TTC549 (cell line): ENCODE data around the gene NCCRP1.

Experiments used
- FAIRE-seq: peaks from 2 replicates; lab custom pipeline; 2012; peaks lifted over from hg19 to GRCh38; lab: Jason Lieb, UNC

Gene NCCRP1

DNA sequence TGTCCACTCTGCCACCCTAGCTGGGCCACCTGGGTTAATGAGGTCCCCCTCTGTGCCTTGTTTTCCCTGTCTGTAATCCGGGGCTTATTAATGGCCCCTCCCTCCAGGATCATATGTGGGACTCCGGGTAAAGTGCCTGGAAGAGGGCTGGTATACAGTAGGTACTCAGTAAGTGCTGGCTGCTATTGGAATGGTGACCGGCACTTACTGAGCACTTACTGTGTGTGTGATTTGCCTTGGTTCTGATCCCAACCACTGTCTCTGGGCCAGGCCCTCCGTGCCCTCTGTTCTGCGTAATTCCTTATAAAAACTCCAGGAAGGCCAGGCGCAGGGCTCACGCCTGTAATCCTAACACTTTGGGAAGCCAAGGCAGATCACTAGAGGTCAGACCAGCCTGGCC, 30.9 kb upstream of the NCCRP1 start:
- FAIRE-seq, result no peak

DNA sequence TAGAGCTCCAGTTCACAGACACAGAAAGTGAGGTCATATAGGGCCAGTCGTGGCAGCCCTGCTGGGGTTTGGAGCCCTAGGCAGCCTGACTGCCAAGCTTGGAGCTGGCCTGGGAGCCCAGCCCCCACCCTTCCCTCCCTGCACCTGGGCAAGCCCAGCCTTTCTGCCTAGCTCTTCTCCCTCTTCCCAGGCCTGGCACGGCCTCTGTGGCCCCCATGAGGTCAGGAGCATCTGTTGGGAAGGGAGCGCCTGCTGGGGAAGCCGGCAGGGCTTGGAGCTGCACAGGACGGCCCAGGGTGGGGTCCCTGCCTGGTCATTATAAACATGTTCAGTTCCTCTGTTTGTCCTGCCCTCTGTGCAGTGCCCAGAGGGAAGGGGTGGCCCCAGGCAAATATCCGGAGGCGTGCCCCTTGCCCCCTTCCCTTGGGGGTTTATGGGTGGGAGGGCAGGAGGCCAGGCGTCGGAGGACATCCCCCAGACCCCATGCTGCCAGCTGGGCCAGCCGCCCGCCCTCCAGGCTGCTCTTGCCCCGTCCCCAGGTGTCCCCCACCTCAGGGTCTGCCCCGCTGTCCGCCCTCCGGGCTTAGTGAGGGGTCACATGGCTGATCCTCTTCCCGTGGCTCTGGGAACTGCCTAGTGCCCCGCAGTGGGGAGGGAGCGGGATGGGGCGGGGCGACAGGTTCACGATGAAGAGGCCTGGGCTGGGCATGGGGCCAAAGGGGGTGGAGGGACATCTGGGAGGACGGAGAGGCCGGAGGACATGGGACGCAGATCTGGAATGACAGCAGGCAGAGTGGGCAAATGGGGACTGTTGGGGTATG, 30.0 kb upstream of the NCCRP1 start:
- no peak for FAIRE-seq

DNA sequence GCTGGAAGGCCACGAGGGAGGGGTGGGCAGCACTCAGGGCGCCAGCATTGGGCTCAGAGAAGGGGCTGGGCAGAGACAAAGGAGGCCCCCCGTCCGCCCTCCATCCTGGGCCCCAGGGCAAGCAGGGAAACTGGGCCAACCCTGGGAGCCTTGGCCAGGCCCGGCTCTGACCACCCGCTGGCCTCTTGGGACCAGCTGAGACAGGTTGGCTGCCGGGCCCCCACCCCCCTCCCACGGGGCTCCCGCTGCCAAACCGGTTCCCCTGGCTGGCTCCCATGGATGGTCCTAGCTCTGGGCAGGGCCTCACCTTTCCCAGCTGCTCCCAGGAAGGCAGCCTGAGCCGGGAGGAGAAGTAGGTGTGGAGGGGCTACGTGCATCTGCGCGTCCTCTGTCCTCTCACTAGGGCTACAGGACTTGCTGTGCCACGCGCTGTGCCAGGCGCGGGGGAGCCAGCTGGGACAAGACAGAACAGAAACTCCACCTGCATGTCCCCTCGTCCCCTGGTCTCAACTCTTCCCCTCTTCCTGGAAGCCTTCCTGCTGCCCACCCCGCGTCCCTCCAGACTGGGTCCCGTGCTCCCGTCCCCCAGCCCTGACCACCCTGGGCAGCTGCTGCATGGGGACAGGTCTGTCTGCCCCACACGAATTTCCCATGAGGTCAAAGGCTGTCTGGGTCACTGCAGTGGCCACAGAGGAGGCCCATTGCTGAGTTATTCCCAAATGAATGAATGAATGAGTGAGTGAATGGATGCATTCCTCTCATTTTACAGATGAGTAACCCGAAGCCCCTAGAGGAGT, 29.1 kb upstream of the NCCRP1 start:
- FAIRE-seq, result no peak

GRCh38 chr19:39168258-39169142, 28.3 kb upstream of the NCCRP1 start:
- FAIRE-seq, result no peak

DNA sequence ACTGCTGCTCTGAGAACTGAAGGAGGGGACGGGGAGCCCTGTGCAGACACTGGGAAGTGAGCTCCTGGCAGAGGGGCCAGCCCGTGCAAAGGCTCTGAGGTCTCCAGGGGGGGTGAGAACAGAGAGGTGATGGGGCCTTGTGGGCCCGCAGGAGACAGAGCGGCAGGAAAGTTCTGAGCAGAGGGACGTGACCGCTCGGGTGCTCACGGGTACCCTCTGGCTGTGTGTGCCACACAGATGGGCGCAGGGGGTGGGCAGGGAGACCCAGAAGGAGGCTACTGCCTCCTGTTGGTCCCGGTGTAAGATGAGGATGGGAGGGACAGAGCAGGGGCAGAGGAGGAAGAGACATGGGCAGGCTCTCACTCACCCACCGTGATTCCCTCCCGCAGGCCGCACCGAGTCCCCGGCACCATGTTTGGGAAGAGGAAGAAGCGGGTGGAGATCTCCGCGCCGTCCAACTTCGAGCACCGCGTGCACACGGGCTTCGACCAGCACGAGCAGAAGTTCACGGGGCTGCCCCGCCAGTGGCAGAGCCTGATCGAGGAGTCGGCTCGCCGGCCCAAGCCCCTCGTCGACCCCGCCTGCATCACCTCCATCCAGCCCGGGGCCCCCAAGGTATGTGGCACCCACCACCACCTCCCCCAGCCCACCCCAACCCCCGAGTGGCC, 27.5 kb upstream of the NCCRP1 start:
- no peak for FAIRE-seq

DNA sequence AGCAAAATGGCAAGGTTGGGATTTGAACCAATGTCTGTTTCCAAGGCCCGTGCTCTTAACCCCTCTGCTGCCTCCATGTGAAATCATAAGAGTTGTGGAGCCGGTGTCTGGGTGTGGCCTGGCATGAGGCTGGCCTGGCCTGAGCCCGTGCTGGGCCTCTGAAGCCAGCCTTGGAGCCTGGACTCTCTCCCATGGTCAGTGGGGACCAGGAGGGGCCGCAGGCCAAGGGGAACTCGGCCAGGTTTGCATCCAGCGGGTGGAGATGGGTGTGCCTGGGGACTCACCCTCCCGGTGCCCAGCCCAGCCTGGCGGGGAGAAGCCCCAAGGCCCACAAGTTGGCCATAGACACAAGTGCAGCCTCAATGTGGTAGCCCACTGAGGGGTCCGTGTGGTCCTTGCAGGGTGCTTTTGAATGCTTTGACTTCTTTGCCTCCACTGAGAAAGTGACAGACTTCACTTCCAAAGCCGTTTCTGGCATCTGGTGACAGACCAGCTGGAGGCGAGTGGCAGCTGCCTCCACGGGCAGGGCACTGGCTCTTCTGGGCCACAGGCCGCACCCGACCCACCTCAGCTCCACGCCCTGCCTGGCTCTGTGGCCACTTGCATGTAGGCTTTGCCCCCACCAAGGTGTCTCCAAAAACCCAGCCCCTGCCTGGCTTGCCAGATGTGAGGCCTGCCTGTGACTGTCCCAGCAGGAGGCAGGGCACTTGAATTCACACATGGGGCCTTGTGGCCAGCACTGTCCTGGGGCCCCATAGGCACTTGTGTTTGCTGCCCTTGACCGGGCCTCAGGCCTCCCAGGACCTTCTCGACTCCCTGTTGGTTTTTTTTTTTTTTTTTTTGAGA, 26.2 kb upstream of the NCCRP1 start:
- FAIRE-seq, result no peak

GRCh38 chr19:39171479-39172465, 25.0 kb upstream of the NCCRP1 start:
- FAIRE-seq, result no peak

- no peak for FAIRE-seq
Measured at GRCh38 chr19:39172700-39173501, 23.9 kb upstream of the NCCRP1 start.

DNA sequence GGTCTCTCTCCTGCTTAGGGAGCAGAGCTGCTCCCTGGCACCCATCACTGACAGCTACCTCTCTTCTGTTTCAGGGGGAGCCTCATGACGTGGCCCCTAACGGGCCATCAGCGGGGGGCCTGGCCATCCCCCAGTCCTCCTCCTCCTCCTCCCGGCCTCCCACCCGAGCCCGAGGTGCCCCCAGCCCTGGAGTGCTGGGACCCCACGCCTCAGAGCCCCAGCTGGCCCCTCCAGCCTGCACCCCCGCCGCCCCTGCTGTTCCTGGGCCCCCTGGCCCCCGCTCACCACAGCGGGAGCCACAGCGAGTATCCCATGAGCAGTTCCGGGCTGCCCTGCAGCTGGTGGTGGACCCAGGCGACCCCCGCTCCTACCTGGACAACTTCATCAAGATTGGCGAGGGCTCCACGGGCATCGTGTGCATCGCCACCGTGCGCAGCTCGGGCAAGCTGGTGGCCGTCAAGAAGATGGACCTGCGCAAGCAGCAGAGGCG, 23.2 kb upstream of the NCCRP1 start:
- FAIRE-seq, result no peak

- no peak for FAIRE-seq
Measured at GRCh38 chr19:39174142-39174541, 22.6 kb upstream of the NCCRP1 start.

DNA sequence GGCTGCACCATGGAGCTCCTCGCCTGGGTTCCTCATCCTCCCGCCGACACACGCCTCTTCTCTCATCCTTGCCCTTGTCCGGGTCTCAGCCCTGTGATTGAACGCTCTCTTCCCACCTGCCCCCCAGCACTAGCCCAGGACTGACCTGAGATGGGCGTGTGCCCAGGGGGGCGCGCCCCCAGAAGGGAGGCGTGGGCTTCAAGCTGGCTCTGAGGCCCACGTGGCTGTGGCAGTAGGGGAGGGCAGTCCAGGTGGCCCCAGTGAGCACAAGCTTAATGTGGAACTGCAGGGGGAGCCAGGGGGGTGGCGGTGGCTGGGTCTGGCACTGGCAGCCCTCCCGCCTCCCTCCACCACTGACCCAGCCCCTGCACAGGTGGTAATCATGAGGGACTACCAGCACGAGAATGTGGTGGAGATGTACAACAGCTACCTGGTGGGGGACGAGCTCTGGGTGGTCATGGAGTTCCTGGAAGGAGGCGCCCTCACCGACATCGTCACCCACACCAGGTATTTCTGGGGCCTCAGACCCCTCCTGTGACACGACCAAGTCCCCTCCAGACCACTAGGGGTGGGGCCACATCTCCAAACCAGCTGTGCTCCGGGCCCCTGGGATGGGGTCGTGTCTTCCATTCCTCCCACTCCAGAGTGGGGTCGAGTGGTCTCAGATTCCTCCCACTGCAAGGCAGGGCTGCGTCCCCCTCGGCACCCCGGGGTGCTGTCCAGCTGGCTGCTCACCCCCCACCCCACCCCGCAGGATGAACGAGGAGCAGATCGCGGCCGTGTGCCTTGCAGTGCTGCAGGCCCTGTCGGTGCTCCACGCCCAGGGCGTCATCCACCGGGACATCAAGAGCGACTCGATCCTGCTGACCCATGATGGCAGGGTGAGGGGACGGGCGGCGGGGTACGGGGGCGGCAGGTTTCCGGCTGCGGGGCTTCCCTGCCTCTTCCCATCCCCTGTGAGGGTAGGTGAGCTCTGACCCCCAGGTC, 21.9 kb upstream of the NCCRP1 start:
- FAIRE-seq, result no peak

DNA sequence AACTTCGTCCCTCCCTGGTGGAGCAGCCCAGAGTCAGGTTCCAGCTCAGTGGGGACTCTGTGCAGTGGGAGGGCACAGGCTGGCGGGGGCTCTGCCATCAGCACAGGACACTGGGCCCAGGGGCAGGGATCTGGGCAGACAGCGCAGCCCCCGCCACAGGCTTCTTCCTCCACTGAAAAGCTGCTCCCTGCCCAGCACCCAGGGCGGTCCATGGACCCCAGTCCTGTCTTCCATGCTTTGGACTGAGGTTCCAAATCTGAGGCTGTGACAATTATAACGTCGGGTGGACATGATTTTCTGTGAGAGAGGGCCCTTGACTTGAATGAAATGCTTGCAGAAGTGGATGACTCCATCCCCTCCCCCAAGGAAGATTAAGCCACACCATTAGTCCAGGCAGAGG, 21.2 kb upstream of the NCCRP1 start:
- FAIRE-seq, result no peak

GRCh38 chr19:39177110-39177699, 19.6 kb upstream of the NCCRP1 start:
- no peak for FAIRE-seq

DNA sequence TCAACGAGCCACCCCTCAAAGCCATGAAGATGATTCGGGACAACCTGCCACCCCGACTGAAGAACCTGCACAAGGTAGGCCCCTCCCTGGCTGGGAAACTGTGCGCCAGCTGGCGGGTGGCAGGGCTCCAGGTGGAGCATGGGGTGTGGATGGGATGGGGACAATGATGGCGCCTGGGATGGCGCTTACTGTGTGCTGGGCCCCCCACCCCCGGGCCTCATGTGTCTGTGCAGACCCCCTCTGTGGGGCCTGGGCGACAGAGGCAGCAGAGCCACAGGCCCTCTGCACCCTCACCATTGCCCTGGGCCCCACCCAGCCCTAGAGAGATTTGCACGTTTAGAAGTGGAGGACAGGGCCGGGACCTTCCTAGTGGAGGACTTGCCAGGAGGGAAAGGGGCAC, 19.0 kb upstream of the NCCRP1 start:
- FAIRE-seq, result no peak

DNA sequence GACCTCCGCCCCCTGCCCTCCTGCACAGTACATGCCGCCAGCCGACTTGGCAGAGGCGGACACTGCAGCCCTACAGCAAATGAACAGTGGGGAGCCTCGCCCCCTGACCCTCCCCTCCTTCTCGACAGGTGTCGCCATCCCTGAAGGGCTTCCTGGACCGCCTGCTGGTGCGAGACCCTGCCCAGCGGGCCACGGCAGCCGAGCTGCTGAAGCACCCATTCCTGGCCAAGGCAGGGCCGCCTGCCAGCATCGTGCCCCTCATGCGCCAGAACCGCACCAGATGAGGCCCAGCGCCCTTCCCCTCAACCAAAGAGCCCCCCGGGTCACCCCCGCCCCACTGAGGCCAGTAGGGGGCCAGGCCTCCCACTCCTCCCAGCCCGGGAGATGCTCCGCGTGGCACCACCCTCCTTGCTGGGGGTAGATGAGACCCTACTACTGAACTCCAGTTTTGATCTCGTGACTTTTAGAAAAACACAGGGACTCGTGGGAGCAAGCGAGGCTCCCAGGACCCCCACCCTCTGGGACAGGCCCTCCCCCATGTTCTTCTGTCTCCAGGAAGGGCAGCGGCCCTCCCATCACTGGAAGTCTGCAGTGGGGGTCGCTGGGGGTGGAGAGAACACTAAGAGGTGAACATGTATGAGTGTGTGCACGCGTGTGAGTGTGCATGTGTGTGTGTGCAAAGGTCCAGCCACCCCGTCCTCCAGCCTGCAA, 18.3 kb upstream of the NCCRP1 start:
- no peak for FAIRE-seq

DNA sequence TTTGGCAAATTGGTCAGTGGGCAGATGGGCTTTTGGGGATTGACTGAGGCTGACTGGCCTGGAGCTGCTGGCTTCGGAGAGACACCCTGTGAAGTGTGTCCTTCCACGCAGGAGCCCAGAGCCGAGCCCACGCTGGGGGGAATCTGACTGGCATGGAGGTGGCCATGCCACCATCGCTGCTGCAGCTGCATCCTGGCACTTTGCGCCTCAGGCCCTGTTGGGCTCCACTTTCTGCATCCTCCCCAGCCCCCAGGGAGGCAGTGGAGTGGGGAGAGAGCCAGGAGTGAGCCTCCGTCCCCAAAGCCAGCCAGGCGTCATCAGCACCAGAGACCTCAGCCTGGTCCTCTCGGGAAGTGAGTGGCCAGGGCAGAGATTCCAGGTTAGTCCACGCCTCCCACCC, 17.0 kb upstream of the NCCRP1 start:
- no peak for FAIRE-seq

DNA sequence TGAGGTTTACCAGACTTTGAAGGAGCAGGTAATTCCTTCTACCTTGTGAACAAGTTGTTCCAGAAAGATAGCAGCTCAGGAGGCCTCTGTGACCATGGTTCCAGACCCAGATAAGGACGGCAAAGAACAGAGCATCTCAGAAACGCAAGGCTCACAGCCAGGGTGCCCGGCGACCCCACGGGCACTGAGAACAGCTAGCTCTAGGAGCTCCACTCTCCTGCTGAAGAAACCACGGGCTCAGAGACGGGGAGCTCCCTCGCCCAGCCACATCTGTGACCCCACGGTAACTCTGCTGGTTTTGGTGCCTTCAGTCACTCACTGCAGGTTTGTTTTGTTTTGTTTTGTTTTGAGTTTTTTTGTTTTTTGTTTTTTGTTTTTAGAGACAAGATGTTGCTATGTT, 16.0 kb upstream of the NCCRP1 start:
- no peak for FAIRE-seq
